Measurements from ENCODE around the gene TRIM47. TPM values are rescaled to one million over a fixed set of nuclear protein-coding genes. Genes with fewer than 3 reads are reported as not detected.

TRIM47 gene
- total and polyA plus RNA-seq, 4 donors, result 6.9 to 18.5 (median 13.8) TPM

DNA sequence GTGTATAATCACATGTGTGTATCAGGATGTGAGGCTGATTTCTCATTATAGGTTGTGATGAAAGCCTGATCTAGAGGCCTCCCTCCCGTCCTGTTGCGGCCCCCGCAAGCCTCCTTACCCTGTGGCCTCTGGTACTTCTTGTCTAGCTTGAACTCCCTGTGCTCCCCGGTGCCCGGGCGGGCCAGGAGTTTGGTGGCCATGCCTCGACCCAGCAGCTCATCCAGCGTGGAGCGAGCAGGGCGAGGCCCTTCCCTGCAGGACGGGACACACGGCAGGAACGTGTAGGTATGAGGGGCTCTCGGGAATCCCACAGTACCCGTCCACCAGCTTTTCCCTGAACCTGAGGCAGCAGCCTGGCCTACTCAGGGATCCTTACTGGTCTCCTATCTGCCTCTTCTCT lies 47.5 kb upstream of the TRIM47 start:
- WGBS, result 97% methylated on average over 15 of the region's 15 CpGs
- Histone ChIP-seq H3K27me3 (ENCODE audit: control insufficient read depth in 4 of 4, insufficient read depth in 4 of 4, low read length in 3 of 4) (no peaks in the 10 kb centered on the region), H3K4me1 (ENCODE audit: control insufficient read depth in 4 of 4, insufficient read depth in 4 of 4, low read length in 3 of 4) (peaks cover 0 to 17% (median 14%) of the 10 kb centered on the region in 4 donors), H3K9me3 (ENCODE audit: control insufficient read depth in 4 of 4, low read length in 3 of 4) (no peaks in the 10 kb centered on the region), H3K9ac (ENCODE audit: low read depth in 1 of 2, low read length in 2 of 2) (no peak overlapping the region), H3K36me3 (ENCODE audit: control insufficient read depth in 4 of 4, insufficient read depth in 3 of 4, low read depth in 1 of 4, low read length in 3 of 4) (no peaks in the 10 kb centered on the region), H3K4me3 (ENCODE audit: low read depth in 1 of 3, low read length in 3 of 3) (no peak overlapping the region), H3K27ac (ENCODE audit: low read depth in 1 of 2, low read length in 2 of 2) (no peak overlapping the region)
- TF ChIP-seq, protein P1, sequence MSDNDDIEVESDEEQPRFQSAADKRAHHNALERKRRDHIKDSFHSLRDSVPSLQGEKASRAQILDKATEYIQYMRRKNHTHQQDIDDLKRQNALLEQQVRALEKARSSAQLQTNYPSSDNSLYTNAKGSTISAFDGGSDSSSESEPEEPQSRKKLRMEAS (IDR thresholded peaks at IDR 0.05), result no peak
- TF ChIP-seq, protein P2, sequence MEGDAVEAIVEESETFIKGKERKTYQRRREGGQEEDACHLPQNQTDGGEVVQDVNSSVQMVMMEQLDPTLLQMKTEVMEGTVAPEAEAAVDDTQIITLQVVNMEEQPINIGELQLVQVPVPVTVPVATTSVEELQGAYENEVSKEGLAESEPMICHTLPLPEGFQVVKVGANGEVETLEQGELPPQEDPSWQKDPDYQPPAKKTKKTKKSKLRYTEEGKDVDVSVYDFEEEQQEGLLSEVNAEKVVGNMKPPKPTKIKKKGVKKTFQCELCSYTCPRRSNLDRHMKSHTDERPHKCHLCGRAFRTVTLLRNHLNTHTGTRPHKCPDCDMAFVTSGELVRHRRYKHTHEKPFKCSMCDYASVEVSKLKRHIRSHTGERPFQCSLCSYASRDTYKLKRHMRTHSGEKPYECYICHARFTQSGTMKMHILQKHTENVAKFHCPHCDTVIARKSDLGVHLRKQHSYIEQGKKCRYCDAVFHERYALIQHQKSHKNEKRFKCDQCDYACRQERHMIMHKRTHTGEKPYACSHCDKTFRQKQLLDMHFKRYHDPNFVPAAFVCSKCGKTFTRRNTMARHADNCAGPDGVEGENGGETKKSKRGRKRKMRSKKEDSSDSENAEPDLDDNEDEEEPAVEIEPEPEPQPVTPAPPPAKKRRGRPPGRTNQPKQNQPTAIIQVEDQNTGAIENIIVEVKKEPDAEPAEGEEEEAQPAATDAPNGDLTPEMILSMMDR (IDR thresholded peaks at IDR 0.05; ENCODE audit: low read depth, low read length, missing input control), result no peak
- TF ChIP-seq, protein P3, sequence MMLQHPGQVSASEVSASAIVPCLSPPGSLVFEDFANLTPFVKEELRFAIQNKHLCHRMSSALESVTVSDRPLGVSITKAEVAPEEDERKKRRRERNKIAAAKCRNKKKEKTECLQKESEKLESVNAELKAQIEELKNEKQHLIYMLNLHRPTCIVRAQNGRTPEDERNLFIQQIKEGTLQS (IDR thresholded peaks at IDR 0.05), result no peak
- TF ChIP-seq RXRA (IDR thresholded peaks at IDR 0.05) (no peak), ZBTB33 (IDR thresholded peaks at IDR 0.05) (no peak), TAF1 (conservative IDR thresholded peaks at IDR 0.05) (no peak), HNF4A (conservative IDR thresholded peaks at IDR 0.05) (no peak), GABPA (IDR thresholded peaks at IDR 0.05 in 1 of 2, conservative IDR thresholded peaks at IDR 0.05 in 1 of 2) (no peak), SP1 (IDR thresholded peaks at IDR 0.05) (no peak)
- DNase-seq (ENCODE audit: low spot score), result no peak

DNA sequence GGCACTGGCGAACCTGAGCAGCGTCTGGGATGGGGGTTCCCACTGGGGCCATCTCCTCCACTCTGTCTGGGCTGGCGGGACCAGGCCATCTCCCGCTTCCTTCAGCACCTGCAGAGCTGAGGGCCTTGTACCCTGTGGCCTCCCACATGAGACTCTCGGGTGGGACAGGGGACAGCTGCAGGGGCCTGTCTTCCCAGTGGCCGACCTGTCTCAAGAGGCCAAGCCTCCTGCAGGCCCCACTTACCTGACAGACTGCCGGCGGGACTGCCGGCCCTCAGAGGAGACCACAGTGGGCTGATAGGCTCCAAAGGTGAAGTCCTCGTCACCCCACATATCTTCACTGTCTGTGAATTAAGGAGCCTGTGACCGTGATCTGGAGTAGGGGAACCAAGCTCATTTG lies 46.7 kb upstream of the TRIM47 start:
- DNase-seq (ENCODE audit: low spot score), result no peak
- Histone ChIP-seq H3K4me1 (ENCODE audit: control insufficient read depth in 4 of 4, insufficient read depth in 4 of 4, low read length in 3 of 4) (peaks cover 0 to 17% (median 14%) of the 10 kb centered on the region in 4 donors), H3K9me3 (ENCODE audit: control insufficient read depth in 4 of 4, low read length in 3 of 4) (no peaks in the 10 kb centered on the region), H3K27ac (ENCODE audit: low read depth in 1 of 2, low read length in 2 of 2) (no peak overlapping the region), H3K36me3 (ENCODE audit: control insufficient read depth in 4 of 4, insufficient read depth in 3 of 4, low read depth in 1 of 4, low read length in 3 of 4) (no peaks in the 10 kb centered on the region), H3K4me3 (ENCODE audit: low read depth in 1 of 3, low read length in 3 of 3) (no peak overlapping the region), H3K27me3 (ENCODE audit: control insufficient read depth in 4 of 4, insufficient read depth in 4 of 4, low read length in 3 of 4) (no peaks in the 10 kb centered on the region), H3K9ac (ENCODE audit: low read depth in 1 of 2, low read length in 2 of 2) (no peak overlapping the region)
- WGBS, result 96% methylated on average over 11 of the region's 11 CpGs
- no peak for TF ChIP-seq HNF4A (conservative IDR thresholded peaks at IDR 0.05)
- no peak for TF ChIP-seq ZBTB33 (IDR thresholded peaks at IDR 0.05)
- no peak for TF ChIP-seq JUND (IDR thresholded peaks at IDR 0.05)
- TF ChIP-seq GABPA (IDR thresholded peaks at IDR 0.05 in 1 of 2, conservative IDR thresholded peaks at IDR 0.05 in 1 of 2), result no peak
